Measurements from ENCODE around the gene GEMIN7. TPM values are rescaled to one million over a fixed set of nuclear protein-coding genes. Genes with fewer than 3 reads are reported as not detected.
"Not testable (repeated sequence)": the region's sequence is repeated elsewhere in the genome, so short reads cannot be mapped to it uniquely, and the experiment has no call there.

GEMIN7 gene
- total RNA-seq, 1 donor from 2014 or later = 33.2 TPM

DNA sequence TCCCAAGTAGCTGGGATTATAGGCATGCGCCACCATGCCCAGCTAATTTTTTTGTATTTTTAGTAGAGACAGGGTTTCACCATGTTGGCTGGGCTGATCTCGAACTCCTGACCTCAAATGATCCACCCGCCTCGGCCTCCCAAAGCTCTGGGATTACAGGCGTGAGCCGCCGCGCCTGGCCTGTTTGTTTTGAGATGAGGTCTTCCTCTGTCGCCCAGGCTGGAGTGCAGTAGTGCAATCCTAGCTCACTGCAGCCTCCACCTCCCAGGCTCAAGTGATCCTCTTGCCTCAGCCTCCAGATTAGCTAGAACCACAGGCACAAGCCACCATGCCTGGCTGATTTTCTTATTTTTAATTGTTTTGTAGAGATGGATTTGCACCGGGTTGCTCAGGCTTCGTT lies 27.3 kb downstream of the GEMIN7 start:
- not testable (repeated sequence) for DNase-seq

DNA sequence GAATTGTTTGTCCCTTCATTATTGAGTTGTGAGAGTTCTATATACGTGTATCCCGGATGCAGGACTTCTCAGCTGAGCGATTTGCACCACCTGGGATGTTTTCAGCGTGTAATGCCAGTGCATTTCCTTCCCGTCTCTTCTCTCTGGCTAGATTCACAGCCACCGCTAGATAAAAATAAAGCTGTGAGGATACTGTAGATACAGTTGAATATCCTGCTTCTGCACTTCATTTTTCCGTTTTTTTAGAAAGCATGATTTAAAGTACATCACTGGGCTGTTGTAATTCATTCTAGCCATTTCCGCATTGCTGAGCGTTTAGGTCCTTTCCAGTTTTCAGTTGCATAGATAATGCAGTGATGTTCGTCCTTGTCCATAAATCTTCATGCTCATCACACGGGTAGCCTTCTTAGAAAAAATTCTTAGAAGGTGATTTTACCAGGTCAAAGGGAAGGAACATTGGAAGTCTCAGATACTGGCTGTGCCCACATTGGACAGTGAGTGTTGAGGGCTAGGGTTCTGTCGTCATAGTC lies 28.6 kb downstream of the GEMIN7 start:
- DNase-seq = no peak

DNA sequence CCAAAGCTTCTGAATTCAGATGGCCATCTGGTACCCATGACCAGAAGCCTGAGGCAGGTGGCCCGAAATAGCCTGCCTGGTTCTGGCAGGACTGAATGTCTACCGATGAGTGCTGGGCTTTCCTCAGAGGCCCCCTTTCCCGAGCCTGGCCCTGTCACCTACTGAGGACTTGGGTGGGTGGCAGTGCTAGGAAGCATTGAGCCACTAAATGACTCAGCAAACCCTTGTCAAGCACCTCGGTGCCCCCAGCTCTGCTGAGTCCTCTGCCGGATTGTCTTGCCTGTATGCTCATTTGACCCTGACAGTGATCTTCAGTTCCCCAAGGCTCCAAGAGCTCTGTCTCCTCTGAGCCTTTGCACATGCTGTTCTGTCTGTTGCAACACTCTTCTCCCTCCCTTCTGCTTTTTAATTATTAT lies 31.8 kb downstream of the GEMIN7 start:
- DNase-seq = no peak

- DNase-seq = no peak
Measured at GRCh38 chr19:45112111-45112827, 33.2 kb downstream of the GEMIN7 start.

GRCh38 chr19:45113628-45114027 lies 34.6 kb downstream of the GEMIN7 start:
- no peak for DNase-seq

DNA sequence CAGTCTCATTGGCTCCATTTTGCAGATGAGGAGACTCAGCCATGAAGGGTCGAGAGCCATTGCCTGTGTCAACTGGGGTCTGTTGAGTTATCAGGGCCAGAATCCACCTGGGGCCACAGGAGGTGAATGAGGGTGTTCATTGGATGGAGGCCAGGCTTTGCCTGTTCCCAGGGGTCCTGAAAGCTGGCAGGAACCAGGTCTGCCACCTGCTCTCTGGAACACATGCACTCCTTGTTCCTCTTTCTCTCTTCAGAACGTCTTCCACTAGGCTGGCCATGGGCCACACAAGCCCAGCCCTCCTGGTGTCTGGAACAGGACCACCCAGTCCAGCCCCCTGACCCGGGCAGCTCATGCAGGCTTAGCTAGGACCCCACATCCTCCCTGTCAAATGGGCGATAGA lies 35.1 kb downstream of the GEMIN7 start:
- DNase-seq = no peak

GRCh38 chr19:45115809-45116615 lies 37.0 kb downstream of the GEMIN7 start:
- DNase-seq = no peak

DNA sequence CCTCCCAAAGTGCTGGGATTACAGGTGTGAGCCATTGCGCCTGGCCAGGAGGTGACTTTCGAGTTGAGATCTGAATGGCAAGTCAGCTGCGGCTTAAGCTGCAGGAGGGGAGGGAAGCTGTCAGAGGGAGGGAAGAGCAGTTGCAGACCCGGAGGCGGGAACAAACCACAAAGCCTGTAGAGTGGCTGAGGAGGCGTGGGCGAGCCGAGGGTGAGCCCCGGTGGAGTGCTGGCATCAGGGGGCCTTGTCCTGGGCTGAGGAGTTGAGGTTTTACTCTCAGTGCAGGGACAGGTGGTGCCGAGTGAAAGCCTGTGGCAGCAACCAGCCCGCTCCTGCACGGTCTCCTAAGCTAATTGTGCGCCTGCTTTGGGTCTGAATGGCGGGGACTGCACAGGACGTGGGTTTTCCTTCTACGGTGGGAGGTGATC lies 38.1 kb downstream of the GEMIN7 start:
- no peak for DNase-seq

- DNase-seq = no peak
Measured at GRCh38 chr19:45117671-45118070, 38.6 kb downstream of the GEMIN7 start.

DNA sequence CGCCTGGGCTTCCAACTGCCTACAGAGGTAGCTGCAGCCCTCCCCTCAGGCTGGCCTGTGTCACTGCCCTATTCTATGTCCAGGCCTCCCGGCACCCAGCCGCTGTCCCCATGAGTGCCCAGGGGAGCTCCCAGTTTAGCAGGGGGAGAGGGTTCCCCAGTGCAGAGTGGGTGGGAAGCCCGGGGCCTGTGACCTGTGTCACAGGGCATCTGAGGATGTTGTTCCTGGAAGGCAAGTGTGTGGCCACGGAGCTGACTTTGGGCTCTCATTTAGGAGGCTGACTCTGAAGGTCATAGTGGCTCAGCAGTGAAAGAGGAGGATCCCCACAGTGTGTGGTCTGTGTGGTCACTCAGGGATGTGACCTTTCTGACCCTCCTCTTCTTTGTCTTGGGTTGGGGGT lies 39.0 kb downstream of the GEMIN7 start:
- no peak for DNase-seq

GRCh38 chr19:45118591-45119355 lies 39.7 kb downstream of the GEMIN7 start:
- DNase-seq = not testable (repeated sequence)

DNA sequence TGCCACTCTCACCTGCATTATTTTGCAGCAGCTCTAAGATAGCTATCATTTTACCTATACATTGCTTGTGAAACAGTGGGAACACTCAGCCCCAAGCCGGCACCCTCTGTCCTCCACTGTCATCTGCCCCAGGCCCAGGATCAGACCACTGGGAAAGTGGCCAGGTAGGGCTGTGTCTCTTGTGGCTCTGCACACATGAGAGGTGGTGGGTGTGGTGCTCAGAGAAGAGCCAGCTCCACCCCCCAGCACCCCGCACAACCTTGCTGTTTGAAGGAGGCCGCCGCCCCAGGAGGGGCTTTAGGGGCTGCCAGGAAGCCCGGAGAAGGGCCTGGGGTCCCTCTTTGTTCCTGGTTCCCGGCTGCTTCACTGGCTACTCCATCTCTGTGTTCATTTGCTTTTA lies 40.5 kb downstream of the GEMIN7 start:
- no peak for DNase-seq

GRCh38 chr19:45121827-45122345 lies 42.8 kb downstream of the GEMIN7 start:
- no peak for DNase-seq

GRCh38 chr19:45122832-45123231 lies 43.8 kb downstream of the GEMIN7 start:
- DNase-seq = no peak

DNA sequence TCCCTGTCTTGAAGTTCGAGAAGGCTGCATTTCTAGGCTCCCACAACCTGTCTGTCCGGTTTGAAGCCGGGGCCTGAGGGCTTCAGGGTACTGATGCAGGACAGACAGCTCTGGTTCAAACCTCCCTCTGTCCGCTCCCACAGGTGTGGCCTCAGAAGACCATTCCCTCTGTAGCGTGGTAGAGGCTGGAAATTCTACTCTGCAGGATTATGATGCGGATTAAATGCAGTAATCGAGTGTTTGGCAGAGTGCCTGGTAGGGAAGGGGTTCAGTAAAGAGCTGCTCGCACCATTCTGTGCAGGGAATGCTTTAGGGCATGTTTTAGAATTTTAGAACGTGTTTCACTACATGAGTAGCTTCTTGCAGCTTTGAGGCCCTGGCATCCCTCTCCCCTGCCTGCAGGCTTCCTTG lies 44.4 kb downstream of the GEMIN7 start:
- DNase-seq = no peak

- no peak for DNase-seq
Measured at GRCh38 chr19:45124021-45124420, 45.0 kb downstream of the GEMIN7 start.

- DNase-seq = no peak
Measured at GRCh38 chr19:45125360-45125759, 46.3 kb downstream of the GEMIN7 start.

DNA sequence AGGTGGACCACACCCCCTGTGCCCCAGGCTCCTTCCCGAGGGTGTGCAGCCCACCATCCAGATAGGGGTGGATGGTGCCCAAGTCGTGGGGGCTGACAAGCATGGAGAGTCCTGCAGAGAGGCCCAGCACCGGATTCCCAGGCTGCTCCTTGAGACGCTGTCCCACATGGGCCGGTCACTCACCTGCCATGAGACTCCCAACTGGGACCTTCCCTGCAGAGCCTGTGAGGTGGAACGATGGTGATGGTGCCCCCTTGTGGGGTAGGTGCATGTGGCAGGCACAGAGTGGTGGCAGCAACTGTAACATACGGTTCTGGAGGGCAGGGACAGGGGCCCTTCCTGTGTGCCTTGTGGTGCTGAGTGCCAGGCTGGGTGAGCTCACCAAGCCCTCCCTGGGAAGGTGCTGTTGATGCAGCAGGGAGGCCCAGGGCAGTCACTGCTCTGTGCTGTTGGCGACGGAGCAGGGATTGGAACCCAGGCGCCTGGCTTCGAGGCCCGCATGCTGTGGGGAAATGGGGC lies 47.0 kb downstream of the GEMIN7 start:
- peak; percentile 82 for DNase-seq

- DNase-seq = no peak
Measured at GRCh38 chr19:45126654-45127053, 47.6 kb downstream of the GEMIN7 start.

DNA sequence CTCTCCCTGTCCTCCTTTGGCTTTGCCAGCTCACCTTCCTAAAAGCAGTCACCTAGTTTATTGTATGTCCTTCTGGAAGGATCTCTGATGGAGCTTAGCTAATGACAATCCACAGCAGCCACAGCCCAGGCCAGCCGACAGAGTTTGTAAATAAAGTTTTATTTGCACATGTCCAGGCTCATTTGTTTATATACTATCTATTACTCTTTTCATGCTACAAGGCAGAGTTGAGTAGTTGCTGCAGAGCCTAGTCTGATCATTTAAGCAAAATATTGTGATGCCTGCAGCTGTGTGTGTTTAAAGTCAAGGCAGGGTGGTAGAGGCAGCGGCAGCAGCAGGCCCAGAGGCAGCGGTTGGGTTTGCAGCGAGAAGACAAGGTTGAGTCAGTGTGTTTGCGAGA lies 49.1 kb downstream of the GEMIN7 start:
- no peak for DNase-seq

DNA sequence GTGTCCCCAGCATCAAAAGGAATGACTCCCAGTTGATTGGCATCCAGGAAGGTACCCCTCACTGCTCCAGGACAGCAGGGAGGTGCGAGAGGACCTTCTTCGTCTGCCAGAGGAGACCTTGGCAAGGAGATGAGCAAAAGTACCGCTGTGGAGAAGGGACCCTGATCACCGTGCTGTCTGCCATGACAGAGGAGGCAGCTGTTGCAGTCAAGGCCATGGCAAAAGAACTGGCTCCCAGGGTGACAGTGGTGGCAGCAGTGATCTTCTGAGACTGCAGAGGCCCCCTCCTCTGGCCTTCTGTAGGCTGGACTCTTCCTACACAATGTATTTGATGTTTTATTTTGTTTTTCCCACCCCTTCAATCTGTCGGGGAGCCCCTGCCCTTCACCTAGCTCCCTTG lies 49.7 kb downstream of the GEMIN7 start:
- no peak for DNase-seq

DNA sequence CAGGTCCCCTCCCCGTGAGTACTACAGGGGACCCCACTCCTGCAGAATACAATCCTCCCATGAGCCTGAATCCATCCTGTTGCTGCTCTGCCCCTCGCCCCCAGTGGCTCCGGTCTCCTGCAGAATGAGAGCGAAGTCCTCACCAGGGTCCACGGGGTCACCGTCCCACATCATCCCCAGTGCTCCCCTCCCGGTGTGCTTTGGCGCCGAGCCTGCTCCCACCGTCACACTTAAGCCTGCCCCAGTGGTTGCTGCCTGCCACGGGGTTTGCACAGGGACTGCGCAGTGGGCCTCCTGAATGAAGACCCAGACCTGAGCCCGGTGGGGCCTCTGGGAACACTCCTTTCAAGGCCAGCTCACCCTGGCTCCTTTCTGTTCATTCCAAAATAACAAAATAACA lies 51.2 kb downstream of the GEMIN7 start:
- DNase-seq = no peak
